SJSA1 (cell line): ENCODE results near the gene MRPL33. TPM values are rescaled to one million over a fixed set of nuclear protein-coding genes. Genes with fewer than 3 reads are reported as not detected.
A peak's percentile ranks its signal among the peaks of the same experiment; 100 is the strongest.

Experiments used
- DNase-seq, 2 experiments: peaks; one replicate each; pipeline ENCODE4 v3.0.0-alpha.2; 2015 to 2020; ENCODE audit warnings: low spot score in 2 of 2, low read depth in 1 of 2
- H3K27ac ChIP-seq: fragments of 250-450 bp; sonication (Bioruptor Pico); 2 replicates; pipeline ENCODE4 v1.5.1; 2020; ENCODE audit warnings: mild to moderate bottlenecking, moderate library complexity
- H3K27me3 ChIP-seq: fragments of 250-450 bp; sonication (Bioruptor Pico); replicated peaks from 2 replicates; pipeline ENCODE4 v1.5.1; 2020; ENCODE audit warnings: mild to moderate bottlenecking, moderate library complexity
- H3K36me3 ChIP-seq: fragments of 250-450 bp; sonication (Bioruptor Pico); 2 replicates; pipeline ENCODE4 v1.5.1; 2020; ENCODE audit warnings: mild to moderate bottlenecking
- H3K4me1 ChIP-seq: fragments of 250-450 bp; sonication (Bioruptor Pico); replicated peaks from 2 replicates; pipeline ENCODE4 v1.6.1; 2021; ENCODE audit warnings: mild to moderate bottlenecking
- H3K4me3 ChIP-seq: fragments of 250-450 bp; sonication (Bioruptor Pico); 2 replicates; pipeline ENCODE4 v1.5.1; 2020; ENCODE audit warnings: mild to moderate bottlenecking
- H3K9me3 ChIP-seq: fragments of 250-450 bp; sonication (Bioruptor Pico); replicated peaks from 2 replicates; pipeline ENCODE4 v1.5.1; 2020; ENCODE audit warnings: mild to moderate bottlenecking
- total RNA-seq: library from RNA; depleted of rRNA; stranded (reverse); fragments of >200 nt; shearing (Covaris generic); gene quantifications from 2 replicates; pipeline ENCODE4 v1.2.3, GENCODE V29; 2014

The MRPL33 gene
- total RNA-seq, 1 experiment from 2014 or later, result 184 TPM

- Histone ChIP-seq H3K4me3 (no peak overlapping the region), H3K4me1 (peaks cover 65% of the 10 kb centered on the region), H3K36me3 (no peaks in the 10 kb centered on the region), H3K9me3 (no peaks in the 10 kb centered on the region), H3K27ac (peak overlapping the region; percentile 98), H3K27me3 (no peaks in the 10 kb centered on the region)
- peak in 1 of 2 experiments; percentile 88 for DNase-seq
Measured at GRCh38 chr2:27799646-27800010, 28.1 kb downstream of the MRPL33 start.

DNA sequence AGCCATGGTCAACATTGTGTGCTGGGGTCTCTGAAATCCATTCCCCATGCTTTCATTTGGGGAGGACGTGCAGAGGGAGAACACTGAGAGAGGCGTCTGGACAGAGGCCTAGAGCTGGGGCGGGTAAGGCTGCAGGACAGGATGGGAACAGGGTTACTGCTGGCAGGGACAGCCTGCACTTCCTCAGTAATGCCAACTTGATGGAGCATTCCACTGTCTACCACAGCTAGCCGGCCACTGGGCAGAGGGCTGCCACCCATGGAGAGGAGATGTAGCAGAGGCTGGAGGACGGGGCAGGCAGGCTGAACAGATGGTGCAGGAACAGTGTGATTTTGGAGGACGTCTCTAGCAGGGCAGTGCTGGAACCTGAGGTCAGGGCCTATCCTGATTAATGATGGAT lies 29.3 kb downstream of the MRPL33 start:
- H3K27me3 ChIP-seq, result no peaks in the 10 kb centered on the region
- H3K36me3 ChIP-seq, result no peaks in the 10 kb centered on the region
- H3K4me1 ChIP-seq, result peaks cover 54% of the 10 kb centered on the region
- H3K4me3 ChIP-seq, result no peak overlapping the region
- DNase-seq, result peak; percentile 29 to 49
- H3K9me3 ChIP-seq, result no peaks in the 10 kb centered on the region
- peak overlapping the region; percentile 98 for H3K27ac ChIP-seq

- no peak for DNase-seq
- no peak overlapping the region for H3K27ac ChIP-seq
- peaks cover 37% of the 10 kb centered on the region for H3K4me1 ChIP-seq
- no peaks in the 10 kb centered on the region for H3K9me3 ChIP-seq
- H3K4me3 ChIP-seq, result no peak overlapping the region
- no peaks in the 10 kb centered on the region for H3K27me3 ChIP-seq
- H3K36me3 ChIP-seq, result no peaks in the 10 kb centered on the region
Measured at GRCh38 chr2:27802547-27802946, 31.0 kb downstream of the MRPL33 start.

DNA sequence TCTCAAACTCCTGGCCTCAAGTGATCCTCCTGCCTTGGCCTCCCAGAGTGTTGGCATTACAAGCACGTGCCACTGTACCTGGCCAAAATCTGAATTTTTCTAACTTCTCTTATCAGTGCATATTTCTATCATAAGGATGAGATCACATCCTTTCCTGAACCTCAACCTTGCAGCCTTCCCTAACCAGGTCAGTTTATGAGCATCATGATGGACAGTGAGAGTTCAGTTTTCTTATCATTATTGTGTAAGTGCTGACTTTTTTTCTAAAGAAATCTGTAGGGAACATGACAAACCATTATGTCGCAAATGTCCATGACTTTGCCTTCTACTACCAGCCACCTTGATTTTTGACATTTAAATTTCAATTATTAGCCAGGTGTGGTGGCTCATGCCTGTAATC lies 31.5 kb downstream of the MRPL33 start:
- DNase-seq, result no peak

GRCh38 chr2:27804146-27804545 lies 32.6 kb downstream of the MRPL33 start:
- no peaks in the 10 kb centered on the region for H3K9me3 ChIP-seq
- no peaks in the 10 kb centered on the region for H3K27me3 ChIP-seq

More for the DNA sequence above, 31.5 kb downstream of the MRPL33 start:
- H3K27me3 ChIP-seq, result no peaks in the 10 kb centered on the region
- H3K27ac ChIP-seq, result no peak overlapping the region
- no peak overlapping the region for H3K4me3 ChIP-seq
- H3K36me3 ChIP-seq, result no peaks in the 10 kb centered on the region
- H3K9me3 ChIP-seq, result no peaks in the 10 kb centered on the region
- H3K4me1 ChIP-seq, result peaks cover 32% of the 10 kb centered on the region

DNA sequence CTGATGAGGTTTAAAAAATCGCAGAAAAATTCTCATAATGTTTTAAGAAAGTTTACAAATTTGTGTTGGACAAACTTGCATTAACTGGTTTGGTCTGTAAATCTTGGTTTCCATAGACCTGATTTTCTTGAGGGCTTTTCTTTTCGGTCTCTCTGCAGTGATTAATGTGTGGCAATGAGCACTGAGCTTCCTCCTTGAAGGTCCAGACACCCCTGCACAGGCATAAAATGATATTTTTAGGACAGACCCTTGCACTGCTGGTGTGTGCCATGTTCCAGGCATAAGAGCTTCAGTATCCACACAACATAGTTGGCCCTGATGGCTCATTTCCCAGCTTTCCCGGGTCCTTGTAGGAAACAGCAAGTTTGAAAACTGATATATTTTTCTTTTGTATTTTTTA lies 33.7 kb downstream of the MRPL33 start:
- H3K27ac ChIP-seq, result no peak overlapping the region
- no peak for DNase-seq
- H3K4me3 ChIP-seq, result no peak overlapping the region
- H3K9me3 ChIP-seq, result no peaks in the 10 kb centered on the region
- H3K27me3 ChIP-seq, result no peaks in the 10 kb centered on the region
- H3K4me1 ChIP-seq, result peaks cover 33% of the 10 kb centered on the region
- no peaks in the 10 kb centered on the region for H3K36me3 ChIP-seq

More at GRCh38 chr2:27804146-27804545, 32.6 kb downstream of the MRPL33 start:
- Histone ChIP-seq H3K27ac (no peak overlapping the region), H3K36me3 (no peaks in the 10 kb centered on the region), H3K4me1 (peaks cover 30% of the 10 kb centered on the region), H3K4me3 (no peak overlapping the region)
- no peak for DNase-seq

DNA sequence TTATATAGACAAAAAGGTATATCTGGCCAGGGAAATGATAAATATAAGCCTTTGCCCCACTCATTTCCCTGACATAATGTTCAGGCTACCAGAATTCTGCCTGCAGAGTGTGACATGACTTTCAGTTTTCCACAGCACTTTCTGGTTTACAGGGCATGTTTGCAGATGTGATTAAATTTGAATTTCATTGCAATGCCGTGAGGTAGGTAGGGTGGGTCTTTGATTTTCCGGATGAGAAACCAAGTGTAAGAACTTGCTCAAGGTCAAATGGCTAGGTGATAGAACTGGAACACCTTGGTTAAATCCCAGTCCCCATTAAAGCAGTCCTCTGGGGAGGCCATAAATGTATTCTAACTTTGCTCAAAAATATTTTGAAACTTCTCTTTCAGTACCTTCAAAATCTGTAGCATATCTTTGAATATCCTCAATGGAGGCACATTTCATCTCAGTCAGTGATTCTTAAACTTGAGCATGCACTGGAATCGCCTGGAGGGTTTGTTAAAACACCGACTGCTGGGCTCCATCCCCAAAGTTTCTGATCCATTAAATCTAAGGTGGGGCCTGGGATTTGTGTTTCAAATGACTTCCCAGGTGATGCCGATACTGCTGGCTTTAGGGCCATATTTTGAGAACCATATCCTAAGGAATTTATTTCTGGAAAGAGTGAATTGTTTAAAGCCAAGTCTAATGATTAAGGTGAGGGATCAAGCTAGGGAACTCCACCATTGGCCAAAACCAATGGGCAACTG lies 35.0 kb downstream of the MRPL33 start:
- Histone ChIP-seq H3K27me3 (no peaks in the 10 kb centered on the region), H3K4me3 (no peak overlapping the region), H3K4me1 (peaks cover 28% of the 10 kb centered on the region), H3K9me3 (no peaks in the 10 kb centered on the region), H3K36me3 (no peaks in the 10 kb centered on the region), H3K27ac (no peak overlapping the region)
- no peak for DNase-seq

DNA sequence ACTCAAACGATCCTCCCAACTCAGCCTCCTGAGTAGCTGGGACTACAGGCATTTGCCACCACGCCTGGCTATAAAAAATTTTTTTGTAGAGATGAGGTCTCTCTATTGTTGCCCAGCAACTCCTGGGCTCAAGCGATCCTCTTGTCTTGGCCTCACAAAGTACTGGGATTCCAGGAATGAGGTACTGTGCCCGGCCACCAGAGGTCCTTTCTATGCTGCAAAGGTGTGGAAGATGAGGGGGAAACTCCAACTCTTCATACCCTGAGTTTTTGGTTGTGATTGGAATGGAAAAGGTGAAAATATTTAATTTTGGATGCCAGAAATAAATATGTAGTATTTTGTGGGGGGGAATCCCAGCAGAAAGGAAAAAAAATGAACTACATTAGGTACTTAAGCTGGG lies 36.0 kb downstream of the MRPL33 start:
- H3K4me3 ChIP-seq, result no peak overlapping the region
- no peaks in the 10 kb centered on the region for H3K27me3 ChIP-seq
- H3K9me3 ChIP-seq, result no peaks in the 10 kb centered on the region
- no peak overlapping the region for H3K27ac ChIP-seq
- peaks cover 27% of the 10 kb centered on the region for H3K4me1 ChIP-seq
- DNase-seq, result peak in 1 of 2 experiments; percentile 36
- no peaks in the 10 kb centered on the region for H3K36me3 ChIP-seq

- peaks cover 27% of the 10 kb centered on the region for H3K4me1 ChIP-seq
- no peaks in the 10 kb centered on the region for H3K27me3 ChIP-seq
- H3K9me3 ChIP-seq, result no peaks in the 10 kb centered on the region
- no peak overlapping the region for H3K4me3 ChIP-seq
- no peaks in the 10 kb centered on the region for H3K36me3 ChIP-seq
- no peak for DNase-seq
- H3K27ac ChIP-seq, result no peak overlapping the region
Measured at GRCh38 chr2:27808418-27808817, 36.9 kb downstream of the MRPL33 start.

DNA sequence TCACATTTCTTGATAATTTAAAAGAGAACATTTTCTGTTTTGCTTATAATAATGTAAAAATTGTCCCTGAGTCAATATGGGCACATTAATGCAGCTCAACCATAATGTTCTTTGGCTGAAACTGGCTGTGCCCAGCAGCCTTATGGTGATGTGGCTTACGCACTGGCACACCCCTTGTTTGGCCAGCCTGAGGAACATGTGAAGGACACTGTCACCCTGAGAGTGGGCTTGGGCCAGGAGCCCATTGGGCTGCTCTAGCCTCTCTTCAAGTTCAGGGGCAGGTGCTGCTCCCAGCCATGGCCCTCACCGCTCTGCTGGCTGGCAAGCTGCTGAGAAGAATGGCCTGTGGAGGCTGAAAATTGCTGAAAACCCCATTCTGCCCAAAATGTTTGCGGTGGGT lies 37.5 kb downstream of the MRPL33 start:
- Histone ChIP-seq H3K4me3 (no peak overlapping the region), H3K36me3 (no peaks in the 10 kb centered on the region), H3K4me1 (peaks cover 27% of the 10 kb centered on the region), H3K27me3 (no peaks in the 10 kb centered on the region), H3K27ac (peak overlapping the region; percentile 36), H3K9me3 (no peaks in the 10 kb centered on the region)
- DNase-seq, result no peak

DNA sequence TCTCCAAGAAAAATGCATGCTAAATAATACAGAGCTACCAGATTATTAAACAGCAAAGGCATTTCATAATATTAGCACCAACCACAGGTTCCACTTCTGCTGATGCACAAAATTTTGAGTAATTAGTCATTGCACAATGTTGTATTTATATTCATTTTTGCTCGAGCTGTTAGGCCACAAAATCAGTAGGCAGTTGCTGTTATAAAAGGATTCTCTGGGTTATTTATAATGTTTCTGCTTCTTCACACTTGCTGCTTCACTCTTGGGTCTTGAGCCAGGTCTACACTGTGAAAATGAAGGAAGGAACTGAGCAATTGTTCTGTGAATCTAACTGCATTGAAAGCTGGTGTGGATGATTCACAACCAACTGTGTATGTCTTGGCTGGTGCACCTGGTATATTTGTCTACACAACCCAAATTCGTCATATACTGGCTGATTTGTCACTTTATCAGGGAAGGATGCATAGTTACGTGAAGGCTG lies 38.3 kb downstream of the MRPL33 start:
- Histone ChIP-seq H3K4me3 (no peak overlapping the region), H3K9me3 (no peaks in the 10 kb centered on the region), H3K4me1 (peaks cover 27% of the 10 kb centered on the region), H3K27me3 (no peaks in the 10 kb centered on the region), H3K36me3 (no peaks in the 10 kb centered on the region), H3K27ac (peak overlapping the region; percentile 36; the same call in 1 of the 2 replicates)
- DNase-seq, result peak in 1 of 2 experiments; percentile 68

- Histone ChIP-seq H3K9me3 (no peaks in the 10 kb centered on the region), H3K27me3 (no peaks in the 10 kb centered on the region), H3K36me3 (no peaks in the 10 kb centered on the region), H3K27ac (peak overlapping the region; percentile 36; the same call in 1 of the 2 replicates), H3K4me3 (no peak overlapping the region), H3K4me1 (peaks cover 27% of the 10 kb centered on the region)
- no peak for DNase-seq
Measured at GRCh38 chr2:27810455-27810854, 38.9 kb downstream of the MRPL33 start.

- Histone ChIP-seq H3K27ac (no peak overlapping the region), H3K9me3 (no peaks in the 10 kb centered on the region), H3K27me3 (no peaks in the 10 kb centered on the region), H3K4me1 (peaks cover 27% of the 10 kb centered on the region), H3K36me3 (no peaks in the 10 kb centered on the region), H3K4me3 (no peak overlapping the region)
- no peak for DNase-seq
Measured at GRCh38 chr2:27811768-27812167, 40.2 kb downstream of the MRPL33 start.

- no peaks in the 10 kb centered on the region for H3K36me3 ChIP-seq
- no peak for DNase-seq
- peaks cover 12% of the 10 kb centered on the region for H3K4me1 ChIP-seq
- no peak overlapping the region for H3K4me3 ChIP-seq
- no peak overlapping the region for H3K27ac ChIP-seq
- no peaks in the 10 kb centered on the region for H3K27me3 ChIP-seq
- H3K9me3 ChIP-seq, result no peaks in the 10 kb centered on the region
Measured at GRCh38 chr2:27814758-27815157, 43.2 kb downstream of the MRPL33 start.
